Kidney (tissue), 14 donors: ENCODE measurements around the gene VSIG8. TPM values are rescaled to one million over a fixed set of nuclear protein-coding genes. Genes with fewer than 3 reads are reported as not detected.

Experiments
- DNase-seq, 5 donors: peaks; one replicate each; pipeline ENCODE4 v3.0.0-alpha.2; 2013 to 2020
- FAIRE-seq: peaks from 2 replicates; lab custom pipeline; 2012; peaks lifted over from hg19 to GRCh38; lab: Jason Lieb, UNC
- H3K27ac ChIP-seq, 2 donors: one replicate each; pipeline ENCODE4 v1.7.0; 2013; ENCODE audit warnings: low read depth in 2 of 2, low read length in 2 of 2, inconsistent platforms in 1 of 2
- H3K27me3 ChIP-seq: one replicate; pipeline ENCODE4 v1.7.1; 2013; ENCODE audit warnings: low read length, inconsistent platforms; ENCODE audit not compliant: control insufficient read depth, insufficient read depth
- H3K36me3 ChIP-seq, 3 donors: one replicate each; pipeline versions ENCODE4 v1.7.0 to v1.7.1; 2013; ENCODE audit warnings: low read length in 3 of 3, control low read depth in 1 of 3, inconsistent platforms in 1 of 3; ENCODE audit not compliant: insufficient read depth in 3 of 3, control insufficient read depth in 2 of 3
- H3K4me1 ChIP-seq, 3 donors: one replicate each; pipeline versions ENCODE4 v1.7.0 to v1.7.1; 2013; ENCODE audit warnings: low read length in 3 of 3, inconsistent platforms in 1 of 3, low read depth in 1 of 3; ENCODE audit not compliant: control insufficient read depth in 2 of 3, insufficient read depth in 2 of 3
- H3K4me3 ChIP-seq, 3 donors: one replicate each; pipeline versions ENCODE4 v1.7.0 to v1.8.1; 2013; ENCODE audit warnings: low read length in 3 of 3, control low read depth in 1 of 3, inconsistent platforms in 1 of 3
- H3K9ac ChIP-seq, 3 donors: one replicate each; pipeline versions ENCODE4 v1.7.0 to v1.7.1; 2013; ENCODE audit warnings: low read length in 3 of 3, control low read depth in 1 of 3, inconsistent platforms in 1 of 3
- H3K9me3 ChIP-seq, 3 donors: one replicate each; pipeline versions ENCODE4 v1.7.0 to v1.7.1; 2013; ENCODE audit warnings: low read length in 3 of 3, control low read depth in 1 of 3, inconsistent platforms in 1 of 3; ENCODE audit not compliant: control insufficient read depth in 2 of 3, insufficient read depth in 1 of 3
- intact Hi-C: fragments of 100-400 bp; cut with DNase I; formaldehyde crosslinking; loops from one replicate; pipeline ENCODE4 v1.11.1; 2022
- polyA plus RNA-seq: library from polyadenylated mRNA; stranded (reverse); fragments of 350-450 nt; fragmentation: Illumina TruSeq; extraction: RNeasy Lipid Tissue Mini Kit (QIAGEN cat#74804); gene quantifications from one replicate; pipeline ENCODE4 v1.2.3, GENCODE V29; 2014; ENCODE audit warnings: low read depth, low replicate concordance; ENCODE audit not compliant: insufficient read depth
- total RNA-seq: library from RNA; stranded (reverse); fragmentation: NEBNext Ultra II Directional; extraction: Animal tissue kit (Norgen Biotek cat#: 25700); gene quantifications from one replicate; pipeline ENCODE4 v1.2.1, GENCODE V29; 2021
- TF ChIP-seq, protein P1 (sequence below): IDR thresholded peaks from 3 replicates; pipeline ENCODE4 v1.5.1; 2012; ENCODE audit warnings: mild to moderate bottlenecking, moderate library complexity, borderline replicate concordance; ENCODE audit not compliant: insufficient read depth; ENCODE audit errors: extremely low read depth
- donor health status: control.
- donor health status: control.
- donor health status: control.
- donor health status: control.
- donor health status: control.
- donor health status: DM: yes; HTN: yes; CAD: no.
- donor health status: Normal renal cell carcinoma (clear cell type).

The VSIG8 gene
- total and polyA plus RNA-seq, 2 donors from 2014 or later = 8.1 TPM; not detected in 1

DNA sequence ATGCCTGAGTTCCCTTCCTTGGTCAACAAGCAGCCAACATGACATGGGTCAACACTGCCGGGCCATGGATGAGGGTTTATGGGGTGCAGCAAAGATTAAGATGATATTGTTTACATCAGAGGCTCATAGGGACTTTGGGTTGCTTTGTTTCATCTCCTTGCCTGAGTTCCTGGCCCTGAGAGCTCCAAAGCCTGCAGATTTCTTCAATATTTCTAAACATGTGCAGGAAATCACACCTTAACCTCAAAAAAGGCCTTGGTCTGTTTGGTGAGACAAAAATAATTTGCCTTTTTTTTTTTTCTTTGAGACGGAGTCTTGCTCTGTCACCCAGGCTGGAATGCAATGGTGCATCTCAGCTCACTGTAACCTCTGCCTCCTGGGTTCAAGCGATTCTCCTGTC is 34.9 kb downstream of the VSIG8 start:
- no peaks in the 10 kb centered on the region for H3K36me3 ChIP-seq
- DNase-seq = no peak
- no peaks in the 10 kb centered on the region for H3K9me3 ChIP-seq
- H3K27ac ChIP-seq = no peak overlapping the region
- H3K27me3 ChIP-seq = no peaks in the 10 kb centered on the region
- intact Hi-C loops = no loop called here
- no peak overlapping the region for H3K9ac ChIP-seq
- no peak overlapping the region for H3K4me3 ChIP-seq
- TF ChIP-seq, protein P1, sequence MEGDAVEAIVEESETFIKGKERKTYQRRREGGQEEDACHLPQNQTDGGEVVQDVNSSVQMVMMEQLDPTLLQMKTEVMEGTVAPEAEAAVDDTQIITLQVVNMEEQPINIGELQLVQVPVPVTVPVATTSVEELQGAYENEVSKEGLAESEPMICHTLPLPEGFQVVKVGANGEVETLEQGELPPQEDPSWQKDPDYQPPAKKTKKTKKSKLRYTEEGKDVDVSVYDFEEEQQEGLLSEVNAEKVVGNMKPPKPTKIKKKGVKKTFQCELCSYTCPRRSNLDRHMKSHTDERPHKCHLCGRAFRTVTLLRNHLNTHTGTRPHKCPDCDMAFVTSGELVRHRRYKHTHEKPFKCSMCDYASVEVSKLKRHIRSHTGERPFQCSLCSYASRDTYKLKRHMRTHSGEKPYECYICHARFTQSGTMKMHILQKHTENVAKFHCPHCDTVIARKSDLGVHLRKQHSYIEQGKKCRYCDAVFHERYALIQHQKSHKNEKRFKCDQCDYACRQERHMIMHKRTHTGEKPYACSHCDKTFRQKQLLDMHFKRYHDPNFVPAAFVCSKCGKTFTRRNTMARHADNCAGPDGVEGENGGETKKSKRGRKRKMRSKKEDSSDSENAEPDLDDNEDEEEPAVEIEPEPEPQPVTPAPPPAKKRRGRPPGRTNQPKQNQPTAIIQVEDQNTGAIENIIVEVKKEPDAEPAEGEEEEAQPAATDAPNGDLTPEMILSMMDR = no peak
- FAIRE-seq = no peak
- peaks cover 0 to 2% (median 0%) of the 10 kb centered on the region in 3 donors for H3K4me1 ChIP-seq

DNA sequence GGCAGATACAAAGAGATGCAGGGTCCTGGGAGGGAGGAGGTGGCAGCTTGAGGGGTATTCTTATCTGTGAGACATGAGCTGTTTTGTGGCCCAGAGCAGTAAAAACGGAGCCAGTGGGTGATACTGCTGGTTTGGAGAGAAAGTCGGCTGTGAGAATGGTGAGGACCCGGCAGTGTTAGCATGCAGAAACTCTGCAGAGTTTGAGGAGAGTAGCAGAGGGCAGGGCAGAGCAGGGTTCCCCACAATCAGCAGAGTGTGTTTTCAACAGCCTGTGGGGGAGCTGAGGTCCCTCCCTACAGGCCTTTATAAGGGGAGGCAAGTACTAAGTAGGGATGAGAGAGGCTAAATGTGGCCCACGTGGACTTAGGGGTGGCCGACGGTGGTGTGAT is 35.4 kb downstream of the VSIG8 start:
- H3K27me3 ChIP-seq = no peaks in the 10 kb centered on the region
- H3K4me3 ChIP-seq = no peak overlapping the region
- FAIRE-seq (no peak), DNase-seq (no peak)
- no peaks in the 10 kb centered on the region for H3K36me3 ChIP-seq
- no peak overlapping the region for H3K9ac ChIP-seq
- intact Hi-C loops = no loop called here
- H3K4me1 ChIP-seq = peaks cover 0 to 2% (median 0%) of the 10 kb centered on the region in 3 donors
- H3K27ac ChIP-seq = no peak overlapping the region
- H3K9me3 ChIP-seq = no peaks in the 10 kb centered on the region
- TF ChIP-seq, protein P1 = no peak

DNA sequence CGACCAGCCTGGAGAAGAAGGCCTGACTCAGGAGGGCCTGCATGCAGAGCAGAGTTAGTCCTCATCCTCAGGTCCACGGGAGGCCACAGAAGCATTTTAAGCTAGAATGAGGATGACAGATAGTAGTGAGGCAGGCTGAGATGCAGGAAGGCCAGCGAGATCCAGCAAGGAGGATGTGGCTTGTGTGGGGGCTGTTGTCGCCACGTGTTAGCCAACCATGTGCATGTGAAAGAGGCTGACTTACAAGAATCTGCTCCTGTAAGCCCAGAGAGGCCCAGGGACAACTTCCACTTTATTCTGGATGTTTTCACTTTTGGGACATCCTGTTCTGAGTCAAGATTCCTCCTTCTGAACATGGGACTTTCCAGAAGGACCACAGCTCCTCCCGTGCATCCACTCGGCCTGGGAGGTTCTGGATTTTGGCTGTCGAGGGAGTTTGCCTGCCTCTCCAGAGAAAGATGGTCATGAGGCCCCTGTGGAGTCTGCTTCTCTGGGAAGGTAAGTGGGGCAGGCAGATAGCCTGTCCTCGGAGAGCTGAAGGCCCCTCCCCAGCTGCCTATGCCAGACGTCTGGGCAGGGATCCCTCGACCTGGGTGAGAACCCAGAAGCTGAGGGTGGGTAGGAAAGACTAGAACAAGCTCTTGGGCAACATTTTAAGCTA is 35.9 kb downstream of the VSIG8 start, which contains the start of gene SLAMF8:
TSS of gene SLAMF8 (plus strand) at position 433 of the 661 bp plus-strand sequence. CDS start at position 459, 26 bp downstream.
- Histone ChIP-seq H3K36me3 (no peaks in the 10 kb centered on the region), H3K4me1 (peaks cover 0 to 2% (median 0%) of the 10 kb centered on the region in 3 donors), H3K9me3 (no peaks in the 10 kb centered on the region), H3K27me3 (no peaks in the 10 kb centered on the region), H3K9ac (no peak within 1 kb of the TSS), H3K4me3 (no peak within 1 kb of the TSS), H3K27ac (no peak within 1 kb of the TSS)
- intact Hi-C loops = no loop called here
- no peak for DNase-seq
- TF ChIP-seq, protein P1 = no peak
- FAIRE-seq = no peak
